Measurements from ENCODE around the gene CHMP1A.

DNA sequence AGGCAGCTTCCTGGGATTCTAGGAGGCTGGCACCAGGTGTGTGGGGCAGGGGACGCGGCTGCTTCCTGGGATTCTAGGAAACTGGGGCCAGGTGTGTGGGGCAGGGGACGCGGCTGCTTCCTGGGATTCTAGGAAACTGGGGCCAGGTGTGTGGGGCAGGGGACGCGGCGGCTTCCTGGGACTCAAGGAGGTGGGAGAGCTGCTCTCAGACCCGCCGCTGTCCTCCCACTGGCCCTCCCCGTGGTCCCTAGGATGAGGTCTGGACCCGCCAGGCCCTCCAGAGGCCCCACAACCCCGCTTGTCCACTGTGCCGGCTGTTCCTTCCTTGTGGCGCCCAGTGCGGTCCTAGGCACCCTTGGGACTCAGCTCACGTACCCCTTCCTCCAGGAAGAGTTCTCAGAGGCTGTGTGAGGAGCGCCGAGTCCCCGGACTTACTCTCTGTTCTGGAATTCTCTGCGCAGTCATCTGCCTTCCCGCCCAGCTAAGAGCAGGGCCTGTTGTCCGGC lies 43.5 kb downstream of the CHMP1A start:
- TF ChIP-seq, protein P1, sequence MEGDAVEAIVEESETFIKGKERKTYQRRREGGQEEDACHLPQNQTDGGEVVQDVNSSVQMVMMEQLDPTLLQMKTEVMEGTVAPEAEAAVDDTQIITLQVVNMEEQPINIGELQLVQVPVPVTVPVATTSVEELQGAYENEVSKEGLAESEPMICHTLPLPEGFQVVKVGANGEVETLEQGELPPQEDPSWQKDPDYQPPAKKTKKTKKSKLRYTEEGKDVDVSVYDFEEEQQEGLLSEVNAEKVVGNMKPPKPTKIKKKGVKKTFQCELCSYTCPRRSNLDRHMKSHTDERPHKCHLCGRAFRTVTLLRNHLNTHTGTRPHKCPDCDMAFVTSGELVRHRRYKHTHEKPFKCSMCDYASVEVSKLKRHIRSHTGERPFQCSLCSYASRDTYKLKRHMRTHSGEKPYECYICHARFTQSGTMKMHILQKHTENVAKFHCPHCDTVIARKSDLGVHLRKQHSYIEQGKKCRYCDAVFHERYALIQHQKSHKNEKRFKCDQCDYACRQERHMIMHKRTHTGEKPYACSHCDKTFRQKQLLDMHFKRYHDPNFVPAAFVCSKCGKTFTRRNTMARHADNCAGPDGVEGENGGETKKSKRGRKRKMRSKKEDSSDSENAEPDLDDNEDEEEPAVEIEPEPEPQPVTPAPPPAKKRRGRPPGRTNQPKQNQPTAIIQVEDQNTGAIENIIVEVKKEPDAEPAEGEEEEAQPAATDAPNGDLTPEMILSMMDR (IDR thresholded peaks at IDR 0.05) = no peak
- TF ChIP-seq POLR2AphosphoS5 (IDR thresholded peaks at IDR 0.05) (no peak), POLR2A (IDR thresholded peaks at IDR 0.05) (no peak), EP300 (IDR thresholded peaks at IDR 0.05) (no peak)
